ENCODE results near the gene NPB.
A peak's percentile ranks its signal among the peaks of the same experiment; 100 is the strongest.
"Not testable (repeated sequence)": the region's sequence is repeated elsewhere in the genome, so short reads cannot be mapped to it uniquely, and the experiment has no call there.

Gene NPB

GRCh38 chr17:81912441-81913309 lies 10.6 kb downstream of the NPB start:
- no peak for DNase-seq

DNA sequence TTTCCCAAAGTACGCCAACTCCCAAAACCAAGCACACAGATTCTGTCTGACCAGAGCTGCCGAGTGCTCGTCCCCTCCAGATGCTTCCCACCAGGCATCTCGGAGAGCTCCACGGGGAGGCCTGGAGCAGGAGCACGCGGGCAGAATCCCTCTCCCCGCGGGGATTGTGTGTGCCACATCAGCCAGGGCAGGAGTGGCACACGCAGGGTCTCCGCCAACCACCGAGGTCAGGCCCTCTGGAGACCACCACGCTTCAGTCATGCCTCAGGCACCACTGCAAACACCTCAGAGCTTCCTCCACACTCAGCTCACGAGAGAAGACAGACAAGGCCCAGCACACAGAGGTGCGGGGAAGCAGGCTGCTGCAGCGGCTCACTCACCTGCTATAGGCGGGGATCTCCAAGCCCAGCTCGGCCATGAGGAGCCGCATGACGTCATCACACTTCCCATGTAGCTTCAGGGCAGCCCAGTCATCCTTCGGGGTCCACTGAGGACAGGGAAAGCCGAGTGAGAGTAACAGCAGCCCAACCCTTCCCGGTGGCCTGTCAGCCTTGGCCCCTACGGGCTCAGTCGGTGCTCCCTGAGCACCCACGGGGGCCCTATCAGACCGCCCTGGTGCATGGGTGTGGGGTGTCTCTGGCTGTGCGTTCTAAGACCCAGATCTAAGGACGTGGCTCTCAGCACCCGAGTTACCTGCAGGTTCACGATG lies 11.5 kb downstream of the NPB start:
- DNase-seq: no peak

GRCh38 chr17:81914103-81914850 lies 12.2 kb downstream of the NPB start:
- no peak for DNase-seq

- no peak for DNase-seq
Measured at GRCh38 chr17:81915331-81915730, 13.3 kb downstream of the NPB start.

- DNase-seq: no peak
Measured at GRCh38 chr17:81916234-81917001, 14.4 kb downstream of the NPB start.

DNA sequence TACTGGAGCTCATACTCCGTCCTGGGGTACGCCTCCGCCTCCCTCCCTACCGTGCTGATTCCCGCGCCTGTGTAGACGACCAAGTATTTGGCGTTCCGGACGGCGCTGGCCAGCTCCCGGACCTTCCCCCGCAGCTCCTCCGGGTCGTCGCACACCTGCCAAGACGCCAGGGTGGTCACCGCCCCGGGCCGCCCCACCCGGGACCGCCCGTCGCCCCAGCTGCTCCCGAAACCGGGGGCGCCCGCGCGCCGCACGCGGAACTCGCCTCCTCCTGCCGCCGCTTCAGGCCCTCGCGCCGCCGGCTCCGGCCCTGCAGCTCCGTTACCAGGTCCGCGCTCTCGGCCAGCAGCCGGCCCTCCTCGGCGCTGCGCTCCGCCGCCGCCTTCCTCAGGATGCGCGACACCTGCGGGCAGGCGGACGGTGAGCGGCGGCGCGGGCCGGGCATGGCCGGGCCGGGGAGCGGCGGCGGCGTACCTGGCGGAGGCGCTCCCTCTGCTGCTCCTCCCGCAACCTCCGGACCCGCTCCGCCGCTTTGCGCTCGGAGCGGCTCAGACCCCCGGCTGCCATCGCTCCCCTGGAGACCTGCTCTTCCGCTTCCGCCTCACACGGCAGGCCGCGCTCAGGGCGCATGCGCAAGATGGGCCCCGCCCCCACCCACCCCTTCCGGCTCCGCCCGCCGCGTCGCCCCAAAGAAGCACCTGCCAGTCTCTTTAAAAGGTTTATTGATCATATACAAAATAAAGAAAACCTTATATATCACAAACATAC lies 15.7 kb downstream of the NPB start, which contains the start of gene SIRT7:
SIRT7 (minus strand) TSS at position 612 of the 768 bp plus-strand sequence; CDS start at position 567, 45 bp downstream.
- DNase-seq: peak; percentile 50 to 92

- DNase-seq: not testable (repeated sequence)
Measured at GRCh38 chr17:81918333-81918669, 16.3 kb downstream of the NPB start.

DNA sequence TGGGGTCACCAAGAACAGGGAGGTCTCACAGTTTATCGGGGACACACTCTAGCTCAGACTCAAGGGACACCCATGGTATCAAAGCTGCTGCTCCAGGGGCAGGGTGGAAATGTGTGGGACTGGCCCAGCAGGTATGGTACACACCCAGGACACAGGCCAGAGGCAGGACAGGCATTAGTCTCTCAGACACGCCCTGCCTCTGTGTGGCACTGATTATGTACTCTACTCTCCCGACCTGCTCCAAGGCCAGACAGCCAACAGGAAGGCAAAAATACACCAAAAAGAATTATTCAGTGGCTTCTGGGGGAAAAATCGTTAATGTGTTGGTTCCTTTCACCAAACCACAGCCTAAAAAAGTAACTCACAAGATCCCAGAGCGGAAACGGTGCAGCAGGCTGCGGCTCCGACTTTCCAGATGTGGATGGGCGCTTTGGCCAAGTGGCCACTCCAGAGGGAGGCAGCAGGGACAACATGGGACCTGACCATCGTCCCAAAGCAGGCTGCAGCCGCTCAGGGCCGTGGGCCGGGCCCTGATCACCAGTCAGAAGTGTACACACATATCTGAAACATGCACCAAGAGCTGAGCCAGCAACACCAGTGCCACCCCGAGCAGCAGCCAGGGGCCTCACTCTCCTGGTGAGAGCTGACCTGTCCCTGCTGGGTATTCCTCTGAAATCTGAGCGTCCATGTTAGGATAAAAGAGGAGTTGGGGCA lies 17.0 kb downstream of the NPB start:
- DNase-seq: no peak

DNA sequence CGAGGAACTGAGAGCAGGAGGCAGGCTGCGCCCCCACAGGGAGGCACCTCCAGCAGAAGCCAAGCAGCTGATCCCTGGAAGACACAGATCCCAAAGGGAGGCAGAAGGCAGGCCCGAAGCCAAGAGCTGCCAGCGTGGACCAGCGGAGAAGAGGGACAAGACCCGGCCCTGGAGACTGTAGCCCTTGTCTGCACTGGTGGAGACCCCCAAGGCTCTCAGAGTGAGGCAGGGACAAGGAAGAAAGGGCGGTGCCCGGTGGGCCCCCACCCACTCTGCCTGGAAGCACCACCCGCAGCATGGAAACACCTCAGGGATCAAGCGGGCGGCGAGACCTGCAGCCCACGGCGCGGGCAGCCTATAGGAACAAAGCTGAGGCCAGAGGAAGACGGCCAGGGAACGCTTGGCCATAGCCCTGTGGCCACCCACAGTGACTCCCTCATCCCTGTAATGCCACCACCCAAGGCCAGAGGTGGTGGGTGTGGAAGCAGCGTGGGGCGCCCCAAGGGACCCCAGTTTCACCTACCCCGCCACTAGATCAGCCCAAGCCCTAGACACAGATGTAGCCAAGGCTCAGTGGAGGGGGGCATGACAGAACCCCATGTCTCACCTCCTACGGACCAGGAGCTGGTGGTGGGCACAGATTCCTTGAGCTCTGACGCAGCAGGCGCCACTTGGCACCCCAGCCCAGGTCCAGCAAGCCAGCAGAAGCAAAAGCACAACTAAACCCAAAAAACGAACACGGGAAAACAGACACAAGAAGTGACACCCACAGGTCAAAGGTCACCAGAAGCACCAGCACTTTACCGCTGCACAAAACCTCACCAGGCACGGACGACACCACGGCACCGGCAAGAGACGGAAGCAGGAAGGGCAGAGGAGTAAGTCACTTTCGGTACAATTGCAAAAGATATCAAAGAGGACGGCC lies 18.8 kb downstream of the NPB start:
- DNase-seq: no peak

DNA sequence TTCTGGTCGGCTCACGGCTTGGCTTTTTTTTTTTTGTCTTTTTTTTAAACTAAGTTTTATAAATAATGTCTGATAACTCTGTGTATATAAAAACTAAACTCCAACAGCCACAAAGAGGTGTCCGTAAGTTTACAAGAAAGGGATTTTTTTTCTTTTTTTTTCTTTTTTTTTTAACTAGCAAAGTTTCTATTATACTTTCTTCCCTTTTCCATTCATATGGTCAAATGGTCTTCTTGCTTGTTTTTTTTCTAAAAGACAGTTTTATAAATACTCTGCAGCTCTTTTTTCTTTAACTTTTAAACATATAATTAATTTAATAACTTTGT lies 19.5 kb downstream of the NPB start:
- no peak for DNase-seq

DNA sequence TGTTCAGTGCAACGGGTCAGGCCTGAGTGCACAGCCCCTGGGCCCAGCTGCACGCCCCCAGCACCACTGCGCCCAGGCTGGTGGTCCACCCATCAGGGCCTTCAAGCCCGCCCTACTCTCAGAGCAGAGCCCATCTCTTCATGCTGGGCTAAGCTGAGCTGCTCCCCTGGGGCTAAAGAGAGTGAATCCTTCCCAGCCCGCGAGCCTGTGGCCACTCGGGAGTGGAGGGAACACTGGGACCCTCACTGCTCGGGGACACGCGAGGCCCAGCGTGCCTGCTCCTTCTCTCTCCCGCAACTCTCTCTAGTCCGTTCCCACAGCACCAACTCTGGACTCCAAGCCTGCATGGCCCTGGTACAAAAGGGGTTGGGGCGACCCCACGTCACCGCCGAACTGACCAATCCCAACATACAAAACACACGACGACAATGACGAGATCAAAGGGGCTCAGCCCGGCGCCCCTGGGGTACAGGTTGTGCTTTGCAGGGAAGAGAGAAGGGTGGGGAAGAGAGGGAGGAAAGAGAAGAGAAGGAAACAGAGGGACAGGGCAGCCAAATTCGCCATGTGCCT lies 20.0 kb downstream of the NPB start:
- no peak for DNase-seq

GRCh38 chr17:81922566-81923301 lies 20.7 kb downstream of the NPB start:
- no peak for DNase-seq

DNA sequence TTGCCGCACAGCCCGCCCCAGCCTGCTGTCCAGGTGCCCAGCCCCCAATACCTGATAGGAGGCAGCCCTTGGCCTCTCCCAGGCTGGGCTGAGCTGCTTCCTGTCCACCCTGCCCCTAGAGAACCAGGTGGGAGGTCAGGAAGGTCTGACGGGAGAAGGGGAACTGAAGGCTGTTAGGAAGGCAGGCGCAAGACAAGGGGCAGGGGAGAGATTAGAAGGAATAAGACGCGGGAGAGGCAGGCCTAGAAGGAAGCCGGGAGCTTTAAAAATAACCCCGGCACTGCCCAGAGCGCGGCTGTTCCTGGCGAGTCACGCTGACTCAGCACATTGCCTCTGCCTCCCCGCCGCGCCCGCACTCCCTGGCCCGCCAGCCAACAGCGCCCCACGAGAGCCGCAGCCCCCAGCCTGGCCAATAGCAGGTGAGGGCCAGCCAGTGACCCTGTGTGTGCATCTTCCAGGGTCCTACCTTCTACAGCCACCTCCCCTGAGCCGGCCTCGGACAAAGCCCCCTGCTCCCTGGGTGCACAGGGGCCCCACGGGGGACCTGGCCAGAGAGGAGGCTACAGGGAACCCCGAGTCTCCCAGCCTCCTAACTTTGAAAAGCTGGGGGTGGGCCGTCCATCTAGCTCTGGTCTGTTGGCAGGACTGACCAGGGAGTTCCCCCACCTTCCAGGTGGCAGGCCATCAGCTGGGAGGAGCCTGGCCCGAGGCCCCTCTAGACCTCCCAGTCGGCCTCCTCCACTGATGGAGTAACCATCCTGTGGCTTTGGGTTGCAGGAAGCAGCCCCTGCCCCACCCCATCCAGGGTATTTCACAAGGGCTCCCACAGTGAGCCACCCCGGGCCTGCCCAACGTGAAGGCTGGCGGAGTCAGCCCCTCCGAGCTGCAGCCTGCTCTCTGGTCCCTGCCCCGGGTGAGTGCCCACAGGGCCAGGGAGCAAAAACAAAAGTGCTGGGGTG lies 21.5 kb downstream of the NPB start:
- DNase-seq: no peak

- no peak for DNase-seq
Measured at GRCh38 chr17:81924557-81925532, 22.8 kb downstream of the NPB start.

DNA sequence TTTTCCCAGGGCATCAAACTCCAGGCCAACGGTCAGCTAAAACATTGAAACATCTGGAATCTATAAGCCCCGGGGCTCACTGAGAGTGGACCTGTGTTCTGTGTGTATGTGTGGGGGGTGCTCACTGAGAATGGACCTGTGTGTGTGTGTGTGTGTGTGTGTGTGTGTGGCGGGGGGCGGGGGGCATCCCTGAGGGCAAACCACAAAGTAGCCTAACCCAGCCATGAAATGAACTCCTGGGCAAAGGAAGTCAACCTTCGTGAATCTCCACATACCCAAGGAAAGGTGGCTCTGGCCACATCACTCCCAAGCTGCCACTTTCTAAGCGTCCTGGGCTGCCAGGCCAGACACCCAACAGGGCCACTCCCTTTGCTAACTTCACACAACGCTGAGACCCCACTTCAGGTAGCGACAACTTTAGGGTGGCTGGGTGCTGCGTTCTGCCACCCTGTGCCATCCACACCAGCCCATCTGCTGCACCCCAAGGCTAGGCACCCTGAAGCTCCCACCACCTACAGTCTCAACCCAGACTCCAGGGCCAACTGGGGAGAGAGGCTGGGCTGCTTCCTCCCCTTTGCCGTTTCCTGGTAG lies 23.9 kb downstream of the NPB start:
- DNase-seq: no peak

- DNase-seq: no peak
Measured at GRCh38 chr17:81926451-81927151, 24.6 kb downstream of the NPB start.

Measured in NCI-H524 (cell line).